ENCODE measurements around the gene COL6A6.

Gene COL6A6, protein sequence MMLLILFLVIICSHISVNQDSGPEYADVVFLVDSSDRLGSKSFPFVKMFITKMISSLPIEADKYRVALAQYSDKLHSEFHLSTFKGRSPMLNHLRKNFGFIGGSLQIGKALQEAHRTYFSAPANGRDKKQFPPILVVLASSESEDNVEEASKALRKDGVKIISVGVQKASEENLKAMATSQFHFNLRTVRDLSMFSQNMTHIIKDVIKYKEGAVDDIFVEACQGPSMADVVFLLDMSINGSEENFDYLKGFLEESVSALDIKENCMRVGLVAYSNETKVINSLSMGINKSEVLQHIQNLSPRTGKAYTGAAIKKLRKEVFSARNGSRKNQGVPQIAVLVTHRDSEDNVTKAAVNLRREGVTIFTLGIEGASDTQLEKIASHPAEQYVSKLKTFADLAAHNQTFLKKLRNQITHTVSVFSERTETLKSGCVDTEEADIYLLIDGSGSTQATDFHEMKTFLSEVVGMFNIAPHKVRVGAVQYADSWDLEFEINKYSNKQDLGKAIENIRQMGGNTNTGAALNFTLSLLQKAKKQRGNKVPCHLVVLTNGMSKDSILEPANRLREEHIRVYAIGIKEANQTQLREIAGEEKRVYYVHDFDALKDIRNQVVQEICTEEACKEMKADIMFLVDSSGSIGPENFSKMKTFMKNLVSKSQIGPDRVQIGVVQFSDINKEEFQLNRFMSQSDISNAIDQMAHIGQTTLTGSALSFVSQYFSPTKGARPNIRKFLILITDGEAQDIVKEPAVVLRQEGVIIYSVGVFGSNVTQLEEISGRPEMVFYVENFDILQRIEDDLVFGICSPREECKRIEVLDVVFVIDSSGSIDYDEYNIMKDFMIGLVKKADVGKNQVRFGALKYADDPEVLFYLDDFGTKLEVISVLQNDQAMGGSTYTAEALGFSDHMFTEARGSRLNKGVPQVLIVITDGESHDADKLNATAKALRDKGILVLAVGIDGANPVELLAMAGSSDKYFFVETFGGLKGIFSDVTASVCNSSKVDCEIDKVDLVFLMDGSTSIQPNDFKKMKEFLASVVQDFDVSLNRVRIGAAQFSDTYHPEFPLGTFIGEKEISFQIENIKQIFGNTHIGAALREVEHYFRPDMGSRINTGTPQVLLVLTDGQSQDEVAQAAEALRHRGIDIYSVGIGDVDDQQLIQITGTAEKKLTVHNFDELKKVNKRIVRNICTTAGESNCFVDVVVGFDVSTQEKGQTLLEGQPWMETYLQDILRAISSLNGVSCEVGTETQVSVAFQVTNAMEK (N-terminal part only)

DNA sequence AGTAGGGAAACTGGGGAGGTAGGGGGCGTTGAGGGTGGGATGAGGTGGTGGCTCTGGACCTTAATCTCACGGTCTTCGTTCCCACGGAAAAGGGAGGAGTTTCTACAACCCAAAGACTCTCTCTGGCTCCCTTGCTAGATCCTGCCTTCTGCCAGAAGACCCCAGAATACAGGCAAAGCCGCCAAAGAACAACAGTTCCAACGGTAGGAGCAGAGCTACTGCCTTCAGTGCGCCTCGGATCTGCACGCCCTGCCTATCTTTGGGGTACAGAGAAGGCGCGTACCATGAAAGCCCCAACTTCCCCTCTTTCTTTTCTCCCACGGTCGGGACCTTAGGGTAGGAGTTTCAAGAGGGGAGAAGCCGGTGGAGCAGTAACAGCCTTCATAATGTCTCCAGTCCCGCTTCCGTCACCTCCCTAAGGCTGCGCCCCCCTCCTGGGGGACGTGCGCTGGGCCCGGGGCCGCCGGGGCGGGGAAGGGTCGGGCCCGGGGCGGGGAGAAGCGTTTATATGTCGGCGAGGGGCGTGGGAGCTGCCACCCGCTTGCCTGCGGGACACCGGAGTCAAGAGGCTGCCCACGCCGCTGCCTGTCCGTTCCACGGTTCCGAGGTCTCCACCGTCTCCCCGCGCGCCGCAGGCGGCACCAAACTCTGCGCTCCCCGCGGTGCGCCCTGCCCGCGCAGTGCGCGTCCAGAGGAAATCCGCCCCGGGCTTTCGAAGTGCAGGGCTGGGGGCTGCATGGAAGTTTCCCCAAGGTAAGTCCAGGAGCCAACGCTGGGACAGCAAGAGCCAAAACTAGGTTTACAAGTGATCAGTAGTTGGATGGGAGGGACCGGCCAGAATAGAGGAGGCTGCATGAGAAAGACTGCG lies at the start of gene COL6A6:
Gene COL6A6 (plus strand): TSS at position 533 of the 868 bp plus-strand sequence. CDS start 43,188 bp downstream, outside the sequence.
- no peak for DNase-seq

DNA sequence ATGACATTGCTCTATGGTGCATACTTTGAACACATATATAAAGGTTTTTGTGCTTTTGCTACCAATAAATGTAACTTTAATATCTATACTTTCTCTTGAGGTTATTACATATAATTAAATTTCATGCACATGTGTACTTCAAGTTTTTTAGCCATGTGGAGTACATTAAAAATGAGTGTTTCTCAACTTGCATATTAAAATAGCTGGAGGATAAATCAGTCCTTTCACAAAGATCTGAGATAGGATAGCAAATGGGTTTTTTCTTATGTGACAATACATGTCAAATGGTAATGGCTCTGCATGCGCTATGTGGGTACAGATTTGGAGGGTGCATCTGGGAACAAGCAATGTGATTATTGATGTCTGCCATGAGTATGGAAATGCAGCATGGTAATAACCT lies 48.7 kb upstream of the COL6A6 start:
- no peak for DNase-seq

DNA sequence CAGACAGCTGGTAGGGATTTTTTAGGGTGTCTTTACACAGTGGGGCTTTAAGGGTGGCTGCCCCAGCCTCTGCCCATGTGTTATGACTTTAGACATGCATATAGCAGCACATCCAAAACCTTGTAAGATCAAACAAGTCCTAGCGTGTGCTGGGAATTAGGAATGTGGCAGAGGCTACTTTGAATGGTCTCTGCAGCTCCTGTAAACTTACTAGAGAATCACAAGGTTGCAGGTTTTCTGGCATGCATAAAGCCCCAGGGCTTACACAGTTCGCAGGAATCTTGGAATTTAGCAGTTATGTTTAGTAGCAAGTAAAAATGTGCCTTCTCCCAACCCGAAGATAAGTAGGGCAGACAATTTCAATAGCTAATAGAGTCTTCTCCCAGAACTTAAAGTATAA lies 46.9 kb upstream of the COL6A6 start:
- no peak for DNase-seq

DNA sequence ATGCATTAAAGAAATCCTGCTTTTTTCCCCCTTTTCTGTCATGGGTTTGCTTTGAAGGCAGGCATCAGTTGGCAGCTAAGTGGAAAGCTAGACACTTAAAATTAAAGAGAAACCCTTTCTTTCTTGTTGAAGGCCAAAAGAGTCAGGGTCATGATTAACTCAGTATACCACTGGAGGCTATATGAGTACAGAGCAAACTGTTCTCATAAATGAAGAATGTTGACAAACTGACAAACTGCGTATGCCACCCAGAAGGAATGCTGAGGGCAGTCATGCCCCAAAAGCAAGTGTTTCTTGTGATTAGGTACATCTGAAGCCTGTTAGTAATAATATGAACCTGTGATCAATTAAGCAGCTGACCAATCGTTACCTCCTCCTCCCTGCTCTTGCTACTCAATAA lies 43.6 kb upstream of the COL6A6 start:
- no peak for DNase-seq

DNA sequence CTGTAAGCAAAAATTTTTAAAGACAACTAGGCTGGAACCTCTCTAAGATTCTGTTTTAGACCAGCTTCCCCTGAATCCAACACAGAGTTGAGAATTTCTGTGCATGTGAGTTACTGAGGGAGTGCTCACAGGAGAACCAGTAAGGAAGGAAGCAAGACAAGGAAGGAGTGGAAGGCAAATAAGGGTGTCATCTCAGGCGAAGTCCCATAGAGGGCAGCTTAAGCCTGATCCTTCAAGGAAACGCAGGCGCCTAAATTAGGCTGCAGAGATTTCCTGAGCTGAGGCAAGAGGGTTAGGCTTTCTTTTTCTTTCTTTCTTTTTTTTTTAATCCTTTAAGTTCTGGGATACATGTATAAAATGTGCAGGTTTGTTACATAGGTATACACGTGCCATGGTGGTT lies 36.2 kb upstream of the COL6A6 start:
- DNase-seq = no peak

DNA sequence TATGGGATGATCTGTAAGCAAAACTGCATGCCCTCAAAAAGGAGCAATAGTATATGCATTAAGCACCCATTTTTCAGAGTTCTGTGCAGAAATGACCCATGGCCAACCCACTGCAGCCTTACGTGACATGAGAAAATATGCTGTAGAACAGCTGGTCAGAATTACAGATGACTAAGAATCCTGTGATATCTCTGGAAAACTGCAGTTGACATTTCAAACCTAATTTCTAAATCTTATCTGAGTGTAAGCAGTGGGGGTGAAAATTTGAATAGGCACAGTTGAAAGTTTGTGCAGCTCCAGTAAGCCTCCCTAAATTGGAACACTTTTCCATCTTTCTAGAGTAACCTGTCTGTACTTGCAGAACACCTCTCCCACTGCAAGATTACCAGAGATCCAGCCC lies 28.7 kb upstream of the COL6A6 start:
- DNase-seq = no peak

DNA sequence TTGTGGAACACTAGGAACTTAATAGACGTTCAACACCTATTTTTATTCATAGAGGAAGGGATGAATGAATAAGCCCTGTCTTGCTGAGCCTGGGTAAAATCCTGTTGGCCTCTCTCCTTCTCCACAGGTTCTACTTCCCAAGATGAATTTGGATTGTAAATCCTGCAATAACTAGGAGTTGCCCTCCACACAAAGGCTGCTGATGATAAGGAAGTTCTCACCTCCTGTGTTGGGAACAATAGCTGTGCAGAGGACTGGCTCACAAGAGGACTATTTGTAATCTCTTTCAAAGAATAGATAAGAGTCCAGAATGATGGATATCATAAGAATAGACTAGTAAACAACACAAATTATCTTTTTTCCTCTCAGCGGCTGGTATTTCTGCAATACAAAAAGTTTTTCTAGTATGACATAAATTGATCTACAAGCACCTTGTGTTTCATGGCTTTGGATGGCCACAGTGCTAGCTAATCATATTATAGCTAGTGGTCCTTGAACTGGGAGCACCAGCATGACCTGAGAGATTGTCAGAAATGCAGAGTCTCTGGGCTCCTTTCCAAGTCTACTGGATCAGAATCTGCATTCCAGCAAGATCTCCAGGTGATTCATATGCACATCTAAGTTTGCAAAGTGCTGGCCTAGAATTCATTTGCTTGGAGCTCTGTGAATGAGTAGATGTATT lies 28.1 kb upstream of the COL6A6 start:
- DNase-seq = no peak

DNA sequence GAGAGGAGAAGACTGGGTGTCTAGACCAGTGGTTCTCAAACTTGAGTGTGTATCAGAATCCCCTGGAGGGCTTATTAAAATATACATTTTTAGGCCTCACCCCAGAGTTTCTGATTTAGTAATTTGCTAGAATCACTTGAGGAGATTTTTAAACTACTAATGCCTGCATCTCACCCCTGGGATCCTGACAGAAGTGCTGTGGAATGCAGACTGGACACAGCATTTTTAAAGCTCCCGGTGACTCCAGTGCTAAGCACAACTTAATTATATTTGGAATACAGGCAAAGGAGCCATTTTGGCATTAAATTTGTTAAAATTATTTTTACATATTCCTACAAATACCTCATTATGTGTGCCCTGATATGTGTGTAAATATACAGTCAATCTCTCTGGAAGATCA lies 26.7 kb upstream of the COL6A6 start:
- no peak for DNase-seq

DNA sequence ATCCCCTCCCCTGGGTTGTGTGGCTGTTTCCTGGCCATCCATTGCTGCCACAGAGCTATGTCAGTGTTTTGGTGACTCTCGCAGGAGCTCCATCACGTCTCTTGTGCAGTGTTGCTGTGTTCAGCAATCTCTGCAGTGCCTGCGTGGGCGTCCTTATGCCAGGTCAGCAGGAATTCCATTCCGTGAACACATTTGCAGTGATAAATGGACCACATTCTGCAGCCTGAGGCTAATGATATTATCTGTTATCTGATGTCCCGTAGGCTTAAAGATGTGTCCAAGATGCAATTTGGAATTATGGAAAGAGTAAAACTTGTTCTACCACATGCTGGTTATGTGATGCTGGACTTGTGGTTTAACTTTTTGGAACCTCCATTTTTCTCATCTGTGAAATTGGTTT lies 25.5 kb upstream of the COL6A6 start:
- no peak for DNase-seq

DNA sequence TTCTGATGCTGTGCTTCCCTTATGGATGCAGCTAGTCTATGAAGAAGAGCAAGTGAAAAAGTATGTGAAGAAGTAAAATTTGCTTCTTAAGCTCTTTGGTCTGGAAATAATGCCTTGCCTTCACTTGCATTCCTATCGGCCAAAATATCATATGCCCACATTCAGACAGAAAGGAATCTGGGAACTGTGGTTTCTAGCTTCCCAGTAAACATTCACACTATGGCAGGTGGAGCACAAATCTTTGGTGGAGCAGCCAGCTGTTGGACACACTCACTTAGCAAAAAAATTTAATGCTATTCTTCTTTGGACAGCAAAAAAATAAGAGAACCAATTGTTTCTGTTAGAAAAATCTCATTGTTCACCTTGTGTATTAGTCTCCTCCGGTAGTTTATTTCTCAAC lies 12.3 kb upstream of the COL6A6 start:
- no peak for DNase-seq

DNA sequence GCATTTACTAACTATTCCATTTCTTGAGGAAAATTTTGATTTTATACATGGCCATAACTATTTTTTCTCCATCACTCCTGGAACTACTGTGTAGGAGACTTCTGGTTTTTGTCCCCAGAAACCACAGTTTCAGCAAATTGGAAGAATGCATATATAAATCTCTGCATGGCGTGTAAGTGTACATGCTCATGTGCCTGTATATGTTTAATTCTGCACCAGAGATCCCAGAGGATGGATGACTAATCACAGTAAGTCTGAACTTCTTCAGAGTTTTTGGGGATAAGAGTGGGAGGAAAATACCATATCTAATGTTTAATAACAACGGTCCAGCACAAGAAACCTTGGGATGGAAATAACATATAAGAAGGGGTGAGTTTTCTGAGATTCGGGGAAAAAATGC lies 10.9 kb upstream of the COL6A6 start:
- DNase-seq = no peak

DNA sequence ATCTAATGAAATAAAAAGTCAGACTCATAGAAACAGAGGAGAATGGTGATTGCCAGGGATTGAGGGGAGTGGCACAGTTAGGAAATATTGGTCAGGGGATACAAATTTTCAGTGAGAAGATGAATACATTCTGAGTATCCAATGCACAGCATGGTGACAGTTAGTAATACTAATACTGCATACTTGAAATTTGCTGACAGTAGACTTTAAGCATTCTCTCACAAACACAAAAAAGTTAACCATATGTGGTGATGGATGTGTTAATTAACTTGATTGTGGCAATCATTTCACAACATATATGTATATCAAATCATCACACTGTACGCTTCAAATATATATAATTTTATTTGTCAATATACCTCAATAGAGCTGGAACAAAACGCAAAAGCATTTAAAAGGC lies 9.2 kb upstream of the COL6A6 start:
- DNase-seq = no peak

DNA sequence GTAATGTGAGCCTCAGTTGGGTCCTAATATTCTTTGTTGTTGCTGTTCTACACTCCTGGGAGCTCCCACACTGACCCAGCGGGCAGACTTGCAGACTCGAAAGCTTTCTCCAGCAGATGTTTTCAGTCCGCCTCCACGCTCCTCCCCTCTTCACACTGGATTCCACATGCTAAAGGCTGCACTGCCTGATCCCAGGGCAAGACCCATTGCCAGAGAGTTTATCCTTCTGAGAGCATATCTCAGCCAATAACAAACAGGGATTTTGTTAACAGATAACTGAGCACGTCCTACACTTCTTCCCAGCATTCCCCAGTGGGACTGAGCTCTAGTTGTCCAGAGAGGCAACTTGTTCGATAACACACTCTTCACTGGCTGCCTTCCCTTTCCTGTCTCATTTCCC lies 8.0 kb upstream of the COL6A6 start:
- DNase-seq = no peak

DNA sequence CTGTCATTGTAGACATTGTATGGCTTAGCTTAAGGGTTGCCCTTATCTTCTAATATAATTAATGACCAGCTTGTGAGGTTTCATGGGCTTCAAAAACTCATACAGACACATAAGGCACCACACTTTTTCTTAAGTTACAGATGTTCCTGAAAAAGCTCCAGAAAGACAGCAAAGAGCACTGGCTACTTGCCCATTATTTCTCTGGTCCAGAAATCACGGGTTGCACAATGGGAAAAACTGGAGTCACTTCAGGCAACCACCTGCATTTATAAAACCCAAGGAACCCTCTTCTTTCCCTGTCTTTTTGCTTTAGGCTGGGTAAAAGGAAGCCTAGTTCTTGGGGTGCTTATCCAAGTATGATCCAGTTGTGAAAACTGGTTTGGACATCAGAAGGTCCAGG lies 2.3 kb upstream of the COL6A6 start:
- DNase-seq = no peak

DNA sequence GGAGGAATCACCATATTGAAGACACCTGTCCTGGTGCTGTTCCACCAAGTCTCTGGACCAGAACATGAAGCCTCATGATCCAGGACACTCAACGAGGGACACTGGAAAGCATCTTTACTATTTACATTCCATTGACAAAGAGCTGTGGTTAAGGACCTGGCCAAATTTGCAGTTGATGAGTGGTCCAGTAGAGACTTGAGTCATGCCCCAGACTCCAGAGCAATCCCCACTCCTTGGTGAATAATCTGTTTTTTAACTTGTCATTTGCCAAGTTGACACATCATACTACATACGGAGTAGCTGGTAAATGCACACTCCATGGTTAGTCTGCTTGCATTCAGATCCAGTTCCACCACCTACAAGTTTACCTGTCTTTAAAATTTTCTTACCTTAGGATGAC lies 1.2 kb upstream of the COL6A6 start:
- no peak for DNase-seq

DNA sequence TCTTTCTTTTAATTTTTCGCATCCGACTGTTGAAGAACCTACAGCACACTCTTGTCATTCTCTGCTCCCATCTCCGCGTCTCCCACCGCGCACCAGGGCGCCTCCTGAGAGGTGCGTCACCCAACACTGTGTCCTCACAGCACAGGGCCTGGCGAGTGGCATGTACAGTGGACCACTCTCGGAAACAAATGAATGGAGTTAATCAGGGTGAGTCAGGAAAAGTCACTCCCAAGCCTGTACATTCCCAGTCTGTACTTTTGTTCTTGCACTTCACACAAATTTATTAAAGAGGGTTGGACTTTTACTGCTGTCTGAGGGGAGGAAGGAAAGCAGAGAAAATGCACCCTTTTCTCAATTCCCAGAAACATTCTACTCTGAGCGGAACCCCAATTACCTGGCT lies 625 bp downstream of the COL6A6 start:
- DNase-seq = no peak

DNA sequence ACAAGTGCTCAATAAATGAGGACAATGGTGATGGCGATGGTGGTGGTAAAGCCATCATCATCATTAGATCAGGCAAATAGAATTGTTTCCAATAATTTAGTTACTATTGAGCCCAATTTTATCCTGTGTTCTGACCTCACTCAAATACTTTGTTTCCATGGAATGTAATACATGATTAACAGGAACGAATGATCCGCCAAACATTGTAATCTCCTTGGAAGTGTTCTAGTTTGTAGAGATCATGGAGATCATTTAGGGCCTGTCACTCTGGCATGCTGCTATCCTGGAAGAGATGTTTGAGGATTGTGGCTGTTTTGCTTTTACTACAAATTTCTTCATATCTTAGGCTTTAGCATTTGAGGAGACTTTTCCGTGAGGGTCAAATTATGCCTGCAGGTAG lies 2.8 kb downstream of the COL6A6 start:
- no peak for DNase-seq

DNA sequence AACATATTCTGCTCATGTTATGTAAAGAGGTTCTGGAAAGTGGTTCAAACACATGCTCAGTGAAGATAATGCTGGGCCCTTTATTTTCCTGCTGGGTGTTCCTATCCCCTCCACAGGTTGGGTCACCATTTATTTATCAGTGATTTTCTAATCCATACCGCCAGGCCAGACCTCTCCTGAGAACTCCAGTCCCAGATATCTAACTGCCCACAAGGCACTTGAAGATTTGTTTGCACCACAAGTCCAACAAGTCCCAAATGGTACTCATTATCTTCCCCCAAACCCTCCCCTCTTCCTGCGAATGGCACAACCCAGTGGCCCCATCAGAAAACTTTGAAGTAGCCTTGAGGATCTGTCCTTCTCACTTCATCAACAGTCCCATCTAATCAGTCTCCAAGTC lies 5.4 kb downstream of the COL6A6 start:
- no peak for DNase-seq

DNA sequence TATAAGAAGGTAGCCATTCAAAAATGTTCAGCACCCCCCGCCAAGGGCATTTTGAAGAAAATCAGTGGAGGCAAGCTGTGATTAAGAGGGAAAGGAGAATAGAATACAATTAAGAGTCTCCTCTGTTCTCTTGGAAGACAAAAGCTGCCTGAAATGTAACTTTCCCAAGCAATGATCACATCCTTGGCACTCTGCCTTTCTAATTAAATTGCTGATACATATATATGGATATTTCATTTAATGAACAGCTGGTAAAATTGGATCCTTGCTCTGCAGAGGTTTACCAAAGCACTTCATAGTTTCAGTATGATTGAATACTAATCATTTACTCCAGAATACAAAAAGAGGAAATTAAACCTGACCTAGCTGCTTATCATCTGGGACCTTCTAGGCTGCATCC lies 10.4 kb downstream of the COL6A6 start:
- no peak for DNase-seq

DNA sequence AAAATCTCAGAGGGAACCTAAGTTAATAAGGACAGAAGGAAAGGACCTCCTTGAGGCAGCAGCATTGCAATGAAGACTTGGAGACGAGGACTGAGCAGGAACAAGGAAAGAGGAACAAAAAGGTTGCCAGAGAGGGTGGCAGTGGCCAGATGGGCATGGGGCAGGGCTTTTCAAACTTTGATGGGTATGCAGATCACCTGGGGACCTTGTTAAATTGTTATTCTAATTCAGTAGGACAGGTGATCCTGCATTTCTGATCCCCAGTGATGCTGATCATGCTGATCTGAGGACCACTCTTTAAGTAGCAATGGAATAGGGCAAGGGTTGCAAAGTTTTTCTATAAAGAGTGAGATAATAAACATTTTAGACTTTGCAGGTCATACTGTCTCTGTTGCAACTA lies 11.1 kb downstream of the COL6A6 start:
- DNase-seq = no peak

DNA sequence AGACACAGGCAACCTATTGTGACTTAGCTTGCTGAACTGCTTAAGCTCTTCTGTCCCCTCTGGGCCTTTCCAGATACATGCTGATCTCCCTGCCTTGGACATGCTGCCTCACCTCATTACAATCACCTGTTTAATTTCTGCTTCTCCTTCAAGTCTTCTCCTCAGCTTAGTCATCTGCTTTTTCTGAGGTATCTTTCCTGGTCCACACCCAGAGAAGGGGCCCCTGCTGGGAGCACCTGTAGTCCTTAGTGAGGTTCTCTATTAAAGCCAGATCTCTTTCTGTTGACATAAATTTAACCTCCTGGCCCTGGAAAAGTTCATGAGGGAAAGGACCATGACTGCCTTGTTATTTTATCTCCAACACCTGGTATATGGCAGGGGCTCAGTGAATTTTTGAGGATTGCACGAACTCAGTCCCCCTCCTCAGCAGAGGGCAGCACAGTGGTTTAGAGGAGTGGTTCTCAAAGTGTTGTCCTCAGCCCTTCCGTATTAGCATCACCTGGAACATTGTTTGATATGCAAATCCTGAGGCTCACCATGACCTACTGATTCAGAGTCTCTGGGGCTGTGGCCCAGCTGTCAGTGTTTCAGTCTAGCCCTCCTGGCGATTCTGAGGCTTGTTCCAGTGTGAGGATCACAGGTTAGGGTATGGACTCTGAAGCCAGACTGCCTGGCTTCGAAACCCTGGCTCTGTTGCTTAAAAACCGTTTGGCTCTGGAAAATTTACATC lies 12.7 kb downstream of the COL6A6 start:
- no peak for DNase-seq
